Astrocyte (in vitro differentiated cells and primary cell): Measurements from ENCODE around the gene NDFIP1.

Source experiments
- EZH2 ChIP-seq: IDR thresholded peaks from 2 replicates; pipeline ENCODE4 v1.6.1; 2012; ENCODE audit warnings: mild to moderate bottlenecking, low read length, inconsistent platforms; ENCODE audit not compliant: insufficient read depth
- TF ChIP-seq, protein P1 (sequence below): IDR thresholded peaks from 2 replicates; pipeline ENCODE4 v1.5.1; 2011; ENCODE audit warnings: low read depth, mild to moderate bottlenecking, inconsistent platforms, low read length, moderate library complexity; ENCODE audit not compliant: insufficient read depth

- TF ChIP-seq, protein P1, sequence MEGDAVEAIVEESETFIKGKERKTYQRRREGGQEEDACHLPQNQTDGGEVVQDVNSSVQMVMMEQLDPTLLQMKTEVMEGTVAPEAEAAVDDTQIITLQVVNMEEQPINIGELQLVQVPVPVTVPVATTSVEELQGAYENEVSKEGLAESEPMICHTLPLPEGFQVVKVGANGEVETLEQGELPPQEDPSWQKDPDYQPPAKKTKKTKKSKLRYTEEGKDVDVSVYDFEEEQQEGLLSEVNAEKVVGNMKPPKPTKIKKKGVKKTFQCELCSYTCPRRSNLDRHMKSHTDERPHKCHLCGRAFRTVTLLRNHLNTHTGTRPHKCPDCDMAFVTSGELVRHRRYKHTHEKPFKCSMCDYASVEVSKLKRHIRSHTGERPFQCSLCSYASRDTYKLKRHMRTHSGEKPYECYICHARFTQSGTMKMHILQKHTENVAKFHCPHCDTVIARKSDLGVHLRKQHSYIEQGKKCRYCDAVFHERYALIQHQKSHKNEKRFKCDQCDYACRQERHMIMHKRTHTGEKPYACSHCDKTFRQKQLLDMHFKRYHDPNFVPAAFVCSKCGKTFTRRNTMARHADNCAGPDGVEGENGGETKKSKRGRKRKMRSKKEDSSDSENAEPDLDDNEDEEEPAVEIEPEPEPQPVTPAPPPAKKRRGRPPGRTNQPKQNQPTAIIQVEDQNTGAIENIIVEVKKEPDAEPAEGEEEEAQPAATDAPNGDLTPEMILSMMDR, result no peak
- no peak for TF ChIP-seq EZH2
Measured at GRCh38 chr5:142117579-142118151, 9.1 kb downstream of the NDFIP1 start.
